GM19035 (cell line): ENCODE data around the gene GNA12.

Experiments used
- ATAC-seq: cut with Tn5 transposase; IDR thresholded peaks from one replicate; pipeline ENCODE4 v1.9.1; 2021; ENCODE audit not compliant: unreplicated experiment

GNA12 gene

GRCh38 chr7:2844153-2845033 is at the start of gene GNA12:
TSS of gene GNA12 (minus strand) at chr7:2844308. CDS start at chr7:2844161, 147 bp downstream.
- ATAC-seq = peak; percentile 94

DNA sequence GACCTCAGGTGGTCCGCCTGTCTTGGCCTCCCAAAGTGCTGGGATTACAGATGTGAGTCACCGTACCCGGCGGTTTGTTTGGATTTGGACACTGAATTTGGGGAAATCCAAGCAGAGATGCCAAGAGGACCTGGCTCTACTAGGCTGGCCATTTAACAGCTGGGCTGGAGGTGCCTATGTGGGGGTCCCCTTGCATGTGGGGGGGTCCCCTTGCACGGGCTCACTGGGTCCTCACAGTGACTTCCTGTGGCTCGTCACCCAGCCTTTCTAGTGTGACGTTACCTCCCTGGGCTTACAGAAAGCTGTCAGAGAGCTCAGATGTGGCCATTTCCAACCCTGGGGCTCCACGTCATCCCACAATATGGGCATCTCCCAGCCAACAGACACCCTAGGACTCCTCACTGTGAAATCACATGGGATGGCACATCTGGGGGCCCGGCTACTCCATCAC is 49.3 kb upstream of the GNA12 start:
- ATAC-seq = no peak

DNA sequence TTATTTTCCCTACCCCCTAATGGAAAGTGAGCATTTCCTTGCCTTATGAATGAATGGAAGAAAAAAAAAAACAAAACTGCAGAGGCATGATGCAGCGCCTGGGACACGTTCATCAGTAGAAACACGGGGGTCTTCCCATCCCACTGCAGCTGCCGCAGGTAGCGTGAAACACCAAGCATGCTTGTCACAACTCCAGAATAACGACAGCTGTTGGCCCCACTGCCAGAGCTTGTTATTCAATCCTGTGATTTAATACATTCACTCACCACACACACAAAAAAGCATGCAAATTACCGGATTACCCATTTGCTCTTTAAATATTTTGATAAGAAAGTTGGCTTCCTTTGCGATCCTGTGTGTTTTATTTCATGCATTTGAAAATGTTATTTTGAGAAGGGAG is 48.4 kb upstream of the GNA12 start:
- ATAC-seq = no peak

DNA sequence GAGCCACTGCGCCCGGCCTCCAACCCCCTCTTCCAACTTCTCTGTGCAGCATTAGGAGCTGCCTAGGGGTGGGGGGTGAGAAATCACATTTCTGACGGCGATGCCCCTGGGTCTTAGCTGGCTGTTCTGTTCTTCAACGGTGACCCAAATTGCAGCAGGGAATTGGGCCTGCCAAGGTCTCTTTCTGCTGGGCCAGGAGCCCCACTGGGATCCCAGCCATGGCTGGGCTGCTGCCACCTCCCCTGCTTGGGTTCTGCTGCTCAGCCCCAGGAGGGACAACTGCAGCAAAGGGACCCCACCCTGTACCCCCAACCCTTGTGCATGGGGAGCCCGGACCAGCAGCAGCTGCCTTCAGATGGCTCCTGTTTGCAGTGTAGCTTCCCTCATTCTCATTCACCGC is 43.7 kb upstream of the GNA12 start:
- ATAC-seq = no peak

DNA sequence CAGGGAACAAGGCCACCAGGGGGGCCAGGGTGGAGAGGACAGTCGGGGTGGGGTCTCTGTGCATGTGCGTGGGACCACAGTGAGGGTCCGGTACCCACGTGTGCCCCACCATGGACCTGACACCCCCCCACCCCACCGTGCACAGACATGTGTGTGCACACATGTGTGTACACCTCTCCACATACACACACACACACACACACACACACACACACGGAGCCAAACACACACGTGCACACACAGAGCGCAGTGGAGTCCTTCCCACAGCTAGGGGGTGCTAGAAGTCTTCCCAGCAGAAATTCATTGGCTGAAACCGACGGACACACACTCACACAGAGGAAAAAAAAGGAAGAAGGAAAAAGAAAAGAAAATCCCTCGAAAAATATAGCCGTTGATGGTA is 42.8 kb upstream of the GNA12 start:
- no peak for ATAC-seq

GRCh38 chr7:2886391-2886790 is 42.3 kb upstream of the GNA12 start:
- ATAC-seq = no peak

DNA sequence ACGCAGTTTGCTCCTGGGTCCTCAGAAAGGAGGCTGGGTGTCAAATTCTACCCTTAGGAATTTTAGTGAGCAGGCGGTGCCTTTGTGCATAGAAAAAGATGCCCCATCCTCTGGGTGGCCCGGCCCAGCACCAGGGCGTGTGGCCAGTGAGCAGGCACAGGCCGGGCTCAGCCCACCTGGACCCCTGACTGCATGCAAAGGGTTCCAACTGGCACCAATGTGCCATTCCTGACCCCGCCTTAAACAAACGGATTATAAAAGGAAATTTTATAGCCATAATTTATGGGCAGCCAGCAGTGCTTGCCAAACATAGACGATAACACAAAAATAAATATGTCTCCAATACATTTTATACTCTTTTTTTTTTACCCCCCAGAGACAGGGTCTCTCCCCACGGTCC is 40.1 kb upstream of the GNA12 start:
- ATAC-seq = no peak

GRCh38 chr7:2883101-2883500 is 39.0 kb upstream of the GNA12 start:
- ATAC-seq = no peak

DNA sequence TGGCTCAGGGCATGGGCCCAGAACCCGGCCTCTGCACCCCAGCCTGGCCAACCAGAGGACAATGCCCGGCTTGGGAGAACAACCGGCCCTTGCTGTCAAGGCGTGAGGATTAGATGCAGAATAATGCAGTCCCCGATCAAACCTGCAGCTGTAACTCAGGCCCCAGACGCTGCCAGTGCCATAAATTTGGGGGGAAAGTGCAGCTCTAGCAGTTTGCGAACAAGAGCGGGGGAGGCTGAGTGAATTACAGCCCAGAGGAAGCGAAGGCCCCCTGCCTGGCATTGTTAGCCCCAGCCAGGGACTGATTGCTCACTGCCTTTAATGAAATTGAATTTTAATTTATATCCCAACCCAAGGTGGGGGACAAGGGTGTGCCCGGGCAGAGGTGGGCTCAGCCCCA is 38.0 kb upstream of the GNA12 start:
- no peak for ATAC-seq

DNA sequence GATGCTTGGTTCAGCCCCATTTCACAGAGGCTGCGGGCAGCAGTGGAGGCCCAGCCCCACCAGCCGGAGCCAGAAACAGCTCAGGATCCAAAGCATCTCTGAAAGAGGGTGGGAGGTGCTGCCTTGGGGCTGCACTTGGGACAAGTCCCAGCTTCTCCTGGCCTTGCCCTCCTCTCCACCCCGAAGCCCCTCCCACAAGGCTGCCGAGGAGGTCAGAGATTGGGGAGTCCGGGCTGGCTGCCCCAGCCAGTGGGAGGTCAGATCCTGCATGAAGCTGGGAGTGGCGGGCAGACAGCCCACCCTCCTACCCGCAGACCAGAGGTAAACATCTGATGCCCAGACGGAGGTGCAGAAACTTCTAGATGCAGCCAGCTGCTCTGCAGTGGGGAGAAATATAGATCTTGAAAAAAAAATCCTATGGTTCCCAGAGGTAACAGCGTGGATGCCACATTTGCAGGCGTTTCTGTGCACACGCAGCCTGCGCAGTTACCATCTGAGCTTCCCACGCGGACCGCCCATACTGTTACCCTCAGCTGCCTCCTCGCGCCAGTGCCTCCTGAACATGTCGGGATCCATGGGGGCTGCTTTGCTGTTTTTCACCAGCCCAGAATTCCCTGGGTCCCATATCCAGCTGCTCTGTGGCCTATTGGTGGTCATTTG is 36.9 kb upstream of the GNA12 start:
- no peak for ATAC-seq

- no peak for ATAC-seq
Measured at GRCh38 chr7:2880051-2880450, 35.9 kb upstream of the GNA12 start.

- ATAC-seq = no peak
Measured at GRCh38 chr7:2879354-2879753, 35.2 kb upstream of the GNA12 start.

DNA sequence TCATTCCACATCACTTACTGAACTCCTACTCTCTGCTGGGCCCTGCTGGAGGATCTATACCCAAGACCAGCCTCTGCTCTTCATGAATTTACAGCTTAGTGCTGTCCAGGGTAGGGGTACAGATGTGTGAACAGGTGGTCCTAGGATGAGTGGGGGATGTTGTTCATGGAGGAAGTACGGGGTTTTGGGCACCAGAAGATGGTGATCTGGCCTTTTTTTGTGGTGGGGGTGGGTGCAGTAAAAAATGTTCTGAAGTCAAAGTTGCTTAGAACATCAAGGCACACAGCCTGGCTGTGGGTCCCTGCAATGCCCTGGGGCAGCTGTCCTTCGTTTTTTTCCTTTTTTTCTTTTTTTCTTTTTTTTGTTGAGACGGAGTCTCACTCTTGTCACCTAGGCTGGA is 34.2 kb upstream of the GNA12 start:
- ATAC-seq = no peak

DNA sequence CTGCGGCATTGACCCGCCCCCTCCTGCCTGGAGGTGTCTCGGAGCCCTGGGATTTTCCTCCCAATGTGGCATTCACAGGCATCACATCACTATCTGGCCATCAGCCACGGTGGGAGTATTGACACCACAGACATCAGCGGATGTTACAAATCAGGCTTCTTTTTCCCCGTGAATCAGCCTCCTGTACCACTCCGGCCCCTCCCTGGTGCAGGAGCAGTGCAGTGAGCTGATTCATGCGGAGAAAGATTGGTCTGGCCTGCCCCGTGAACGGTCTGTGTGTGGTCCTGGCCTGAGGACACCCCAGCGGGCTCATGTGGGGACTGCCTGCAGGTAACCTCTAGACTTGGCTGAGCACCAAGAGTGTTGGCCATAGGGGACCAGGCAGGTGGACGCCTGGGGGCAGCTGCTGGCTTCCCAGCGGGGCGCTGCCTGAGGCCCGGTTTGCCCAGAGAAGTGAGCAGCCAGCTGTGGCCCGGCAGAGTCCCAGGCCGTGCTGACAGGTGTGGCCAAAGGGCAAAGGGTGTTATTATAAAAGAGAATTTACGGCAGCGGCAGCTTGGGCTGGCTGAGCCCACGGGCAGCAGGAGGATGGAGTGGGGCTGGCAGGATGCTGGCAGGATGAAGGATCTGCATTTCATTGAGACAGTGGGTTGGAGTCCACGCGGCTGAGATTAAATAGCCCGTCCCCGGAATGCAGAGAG is 32.1 kb upstream of the GNA12 start:
- ATAC-seq = no peak

DNA sequence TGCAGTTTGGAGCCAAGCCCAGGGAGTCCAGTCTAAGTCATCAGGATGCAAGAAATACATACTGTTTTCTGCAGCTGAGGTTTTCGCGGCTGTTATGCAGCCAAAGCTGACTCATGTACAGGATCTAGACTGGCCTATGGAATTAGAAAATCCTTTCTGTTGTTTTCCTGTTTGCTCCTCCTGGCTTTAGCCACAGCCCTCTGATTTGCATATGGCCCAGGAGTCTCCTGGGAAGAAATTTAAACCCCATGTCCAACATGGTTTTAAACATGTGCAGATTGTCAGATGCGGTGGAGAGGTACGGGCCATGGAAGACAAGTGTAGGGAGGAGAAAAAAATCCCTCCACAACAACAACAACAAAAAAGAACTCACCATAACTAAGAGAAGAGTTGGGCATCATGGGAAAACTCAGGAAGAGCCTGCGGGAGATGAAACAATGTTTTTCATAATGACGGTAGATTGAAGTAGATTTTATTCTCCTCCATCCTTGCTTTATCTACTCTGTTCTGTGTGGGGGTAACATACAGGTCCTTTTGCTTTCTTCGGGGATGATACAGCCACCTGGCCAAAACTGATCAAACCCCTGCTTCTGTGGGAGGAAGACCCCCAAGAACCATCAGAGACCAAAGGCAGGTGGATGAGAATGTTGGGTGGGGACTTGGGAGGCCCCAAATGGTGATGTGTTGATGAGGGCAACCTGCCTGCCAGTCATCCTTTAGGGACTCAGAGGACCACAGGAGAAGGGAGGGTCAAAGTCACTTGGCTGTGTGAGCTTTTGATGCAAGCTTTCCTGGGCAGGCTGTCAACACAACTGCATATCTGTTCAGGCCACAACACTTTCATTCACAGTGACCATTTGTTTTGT is 29.8 kb upstream of the GNA12 start:
- no peak for ATAC-seq

- no peak for ATAC-seq
Measured at GRCh38 chr7:2873146-2873545, 29.0 kb upstream of the GNA12 start.

DNA sequence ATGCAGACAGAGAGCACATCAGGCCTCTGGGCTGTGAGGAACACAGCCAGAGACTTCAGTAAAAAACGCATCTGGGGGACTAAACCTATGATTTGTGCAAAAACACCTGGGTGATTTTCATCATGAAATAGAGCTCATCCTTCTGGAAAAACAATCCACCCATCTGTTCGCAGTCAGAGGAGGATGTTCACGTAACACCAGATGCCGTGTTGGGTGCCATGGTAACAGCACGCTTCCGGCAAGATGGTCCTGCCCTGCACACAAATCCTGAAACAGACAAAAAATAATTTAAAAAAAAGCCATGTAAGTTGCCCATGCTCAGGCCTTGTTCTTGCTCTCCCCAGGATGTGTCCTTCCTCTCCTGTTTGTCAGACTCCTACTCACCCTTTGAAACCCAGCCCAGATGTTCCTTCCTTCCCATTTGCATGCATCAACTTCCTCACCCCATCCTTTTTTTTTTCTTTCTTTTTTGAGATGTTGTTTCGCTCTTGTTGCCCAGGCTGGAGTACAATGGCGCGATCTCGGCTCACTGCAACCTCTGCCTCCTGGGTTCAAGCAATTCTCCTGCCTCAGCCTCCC is 28.3 kb upstream of the GNA12 start:
- ATAC-seq = no peak

GRCh38 chr7:2870471-2870931 is 26.4 kb upstream of the GNA12 start:
- ATAC-seq = no peak

DNA sequence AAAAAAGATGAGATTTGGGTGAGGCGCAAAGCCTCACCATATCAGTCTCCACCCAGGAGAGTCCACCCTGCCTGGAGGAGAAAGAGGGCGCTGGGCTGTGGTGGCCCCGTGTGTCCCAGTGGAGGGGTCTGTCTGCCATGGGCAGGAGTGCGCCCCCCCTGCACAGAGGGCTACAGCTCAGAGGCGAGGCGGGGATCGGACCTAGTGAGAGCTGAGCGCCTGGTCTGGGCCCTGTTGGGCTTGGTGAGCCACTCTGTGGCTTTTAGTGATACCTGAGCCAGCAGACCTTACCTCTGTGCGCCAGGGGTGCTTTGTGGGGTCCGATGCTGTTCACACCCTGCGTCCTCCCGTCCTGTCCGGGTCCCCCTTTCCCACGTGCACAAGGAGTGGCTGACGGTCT is 25.9 kb upstream of the GNA12 start:
- ATAC-seq = no peak

- ATAC-seq = no peak
Measured at GRCh38 chr7:2866601-2867000, 22.5 kb upstream of the GNA12 start.
